Aorta (tissue), 5 donors: ENCODE measurements around the gene EGF. TPM values are rescaled to one million over a fixed set of nuclear protein-coding genes. Genes with fewer than 3 reads are reported as not detected.
"Not testable (repeated sequence)": the region's sequence is repeated elsewhere in the genome, so short reads cannot be mapped to it uniquely, and the experiment has no call there.

Source experiments
- ATAC-seq: fragments of 200-7000 bp; cut with Tn5 transposase; one replicate; pipeline ENCODE4 v1.9.1; 2022; ENCODE audit warnings: moderate library complexity; ENCODE audit not compliant: low FRiP score
- DNase-seq, 2 donors: peaks; one replicate each; pipeline ENCODE4 v3.0.0-alpha.2; 2020
- H3K27ac ChIP-seq, 2 donors: one replicate each; pipeline ENCODE4 v1.5.1; 2013; ENCODE audit warnings: low read length in 2 of 2, mild to moderate bottlenecking in 2 of 2, moderate library complexity in 2 of 2, control low read depth in 1 of 2, inconsistent platforms in 1 of 2, low read depth in 1 of 2
- H3K27me3 ChIP-seq, 2 donors: one replicate each; pipeline ENCODE4 v1.6.1; 2013; ENCODE audit warnings: control low read depth in 1 of 2, low read length in 1 of 2, mild to moderate bottlenecking in 1 of 2, moderate library complexity in 1 of 2; ENCODE audit not compliant: insufficient read depth in 2 of 2, control insufficient read depth in 1 of 2
- H3K36me3 ChIP-seq, 2 donors: one replicate each; pipeline ENCODE4 v1.6.1; 2013; ENCODE audit warnings: control low read depth in 1 of 2, low read length in 1 of 2, mild to moderate bottlenecking in 1 of 2; ENCODE audit not compliant: insufficient read depth in 2 of 2, control insufficient read depth in 1 of 2
- H3K4me1 ChIP-seq, 2 donors: one replicate each; pipeline ENCODE4 v1.6.1; 2013; ENCODE audit warnings: low read length in 2 of 2, control low read depth in 1 of 2, mild to moderate bottlenecking in 1 of 2, moderate library complexity in 1 of 2; ENCODE audit not compliant: insufficient read depth in 2 of 2, control insufficient read depth in 1 of 2
- H3K4me3 ChIP-seq, 2 donors: one replicate each; pipeline ENCODE4 v1.5.1; 2013; ENCODE audit warnings: low read length in 2 of 2, control low read depth in 1 of 2, mild to moderate bottlenecking in 1 of 2
- H3K9me3 ChIP-seq: one replicate; pipeline ENCODE4 v1.6.1; 2013; ENCODE audit warnings: mild to moderate bottlenecking, low read length; ENCODE audit not compliant: control insufficient read depth
- WGBS, 2 donors: extraction: QIAGEN DNeasy Blood & Tissue Kit; methylation state at CpG; one replicate each; pipeline ENCODE4 v1.1.7; 2013; 5-methylcytosine and 5-hydroxymethylcytosine counted together
- intact Hi-C, 2 donors: fragments of 100-400 bp; cut with DNase I; formaldehyde crosslinking; loops; one replicate each; pipeline versions ENCODE4 v1.14.2 to v1.15.0; 2022
- polyA plus RNA-seq, 2 donors: library from polyadenylated mRNA; stranded (reverse); fragments of 200-250 nt; gene quantifications; one replicate each; pipeline ENCODE4 v1.2.3, GENCODE V29; 2013
- total RNA-seq, 2 donors: library from RNA; stranded (reverse); fragmentation: NEBNext Ultra II Directional; extraction: Animal tissue kit (Norgen Biotek cat#: 25700); gene quantifications; one replicate each; pipeline ENCODE4 v1.2.1, GENCODE V29; 2021
- donor health status: healthy with polysubstance abuse.
- donor health status: Bipolar disorder and iron deficiency.
- donor health status: DM: no; HTN: no; CAD: no.
- donor health status: DM: no; HTN: no; CAD: no.
- donor health status: DM: yes; HTN: yes; CAD: no.

EGF gene
- total and polyA plus RNA-seq, 4 donors, result 0.29 to 3.4 (median 0.54) TPM; not detected in 1

- H3K9me3 ChIP-seq, result no peaks in the 10 kb centered on the region
- H3K27ac ChIP-seq, result no peak overlapping the region
- no peaks in the 10 kb centered on the region for H3K27me3 ChIP-seq
- intact Hi-C loops, result no loop called here
- no peak for ATAC-seq
- DNase-seq, result no peak
- H3K4me3 ChIP-seq, result no peak overlapping the region
- no peaks in the 10 kb centered on the region for H3K36me3 ChIP-seq
- WGBS, 2 donors, result 52 to 62% methylated on average over 1 of the region's 1 CpG
- H3K4me1 ChIP-seq, result no peaks in the 10 kb centered on the region
These were observed 33.4 kb downstream of the EGF start for GRCh38 chr4:109946120-109946519.

DNA sequence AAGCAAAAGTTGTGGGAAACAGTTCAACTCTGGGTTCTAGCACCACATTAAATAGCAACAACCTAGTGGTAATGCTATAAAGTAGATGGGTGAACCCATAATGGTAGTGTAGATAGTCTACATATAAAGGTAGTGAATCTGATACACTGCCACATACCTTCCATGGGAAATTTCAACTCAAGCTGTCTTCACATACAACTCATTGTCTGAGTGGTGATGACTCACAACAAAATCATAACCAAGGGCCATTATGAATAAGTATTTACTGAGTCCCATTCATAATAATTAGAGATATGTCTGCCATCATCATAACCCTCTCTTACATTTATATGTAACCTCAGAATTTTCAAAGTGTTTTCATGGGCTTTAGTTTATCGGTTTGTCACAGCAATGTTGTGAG is 34.8 kb downstream of the EGF start:
- DNase-seq (no peak), ATAC-seq (no peak)

DNA sequence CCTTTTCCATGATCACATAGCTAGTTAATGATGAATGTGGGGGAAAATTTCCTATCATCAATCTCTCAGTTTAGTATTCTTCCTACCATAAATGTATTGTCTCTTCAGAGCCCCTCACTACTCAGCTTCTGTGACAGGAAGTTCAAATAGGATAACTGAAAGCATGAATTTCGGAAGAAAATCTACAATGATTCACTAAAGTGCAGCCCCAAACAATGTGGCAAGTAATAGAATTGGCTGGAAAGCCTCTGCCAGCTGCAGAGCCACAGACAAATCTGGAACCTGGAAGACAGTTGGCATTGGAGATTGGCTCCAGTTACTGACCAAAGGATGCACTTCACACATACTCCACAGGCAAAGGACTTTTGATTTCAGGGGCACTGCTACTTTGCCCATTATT is 35.2 kb downstream of the EGF start:
- H3K27ac ChIP-seq, result no peak overlapping the region
- no peaks in the 10 kb centered on the region for H3K4me1 ChIP-seq
- intact Hi-C loops, result no loop called here
- no peak for DNase-seq
- WGBS, 2 donors, result 35 to 40% methylated on average over 1 of the region's 1 CpG
- ATAC-seq, result no peak
- no peaks in the 10 kb centered on the region for H3K36me3 ChIP-seq
- H3K4me3 ChIP-seq, result no peak overlapping the region
- H3K27me3 ChIP-seq, result no peaks in the 10 kb centered on the region
- H3K9me3 ChIP-seq, result no peaks in the 10 kb centered on the region

More for the DNA sequence above, 34.8 kb downstream of the EGF start:
- intact Hi-C loops, result no loop called here
- H3K36me3 ChIP-seq, result no peaks in the 10 kb centered on the region
- no peaks in the 10 kb centered on the region for H3K27me3 ChIP-seq
- H3K27ac ChIP-seq, result no peak overlapping the region
- H3K4me3 ChIP-seq, result no peak overlapping the region
- H3K4me1 ChIP-seq, result no peaks in the 10 kb centered on the region
- WGBS, 2 donors, result 97 to 98% methylated on average over 1 of the region's 1 CpG
- no peaks in the 10 kb centered on the region for H3K9me3 ChIP-seq

- H3K9me3 ChIP-seq, H3K36me3 ChIP-seq, H3K27me3 ChIP-seq, H3K4me1 ChIP-seq, ATAC-seq, H3K27ac ChIP-seq, DNase-seq, H3K4me3 ChIP-seq, intact Hi-C loops: not testable (repeated sequence)
- 89 to 90% methylated on average over 9 of the region's 9 CpGs for WGBS, 2 donors
These were observed 36.5 kb downstream of the EGF start for GRCh38 chr4:109949099-109949718.

DNA sequence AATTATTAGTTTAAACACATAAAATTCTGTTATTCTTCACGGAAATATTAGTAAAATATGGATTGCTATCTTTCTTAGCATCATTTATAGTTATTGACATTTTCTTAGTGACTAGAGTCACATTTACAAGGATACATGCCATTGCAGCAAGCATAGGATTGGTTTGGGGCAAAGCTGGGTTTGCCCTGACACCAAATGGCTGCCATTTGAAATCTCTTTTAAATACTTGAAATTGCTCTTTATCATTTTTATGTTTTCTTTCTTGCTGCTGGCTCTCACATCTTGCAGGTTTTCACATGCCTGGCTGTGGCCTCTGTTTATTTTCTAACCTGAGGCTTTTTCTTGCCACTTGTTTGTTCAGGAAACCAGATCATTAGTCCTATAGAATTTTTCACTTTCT is 39.9 kb downstream of the EGF start:
- intact Hi-C loops, result no loop called here
- no peak overlapping the region for H3K27ac ChIP-seq
- DNase-seq (no peak), ATAC-seq (no peak)
- no peak overlapping the region for H3K4me3 ChIP-seq
- no peaks in the 10 kb centered on the region for H3K27me3 ChIP-seq
- no peaks in the 10 kb centered on the region for H3K36me3 ChIP-seq
- H3K4me1 ChIP-seq, result no peaks in the 10 kb centered on the region
- WGBS, 2 donors, result 64 to 79% methylated on average over 1 of the region's 1 CpG
- H3K9me3 ChIP-seq, result no peaks in the 10 kb centered on the region

DNA sequence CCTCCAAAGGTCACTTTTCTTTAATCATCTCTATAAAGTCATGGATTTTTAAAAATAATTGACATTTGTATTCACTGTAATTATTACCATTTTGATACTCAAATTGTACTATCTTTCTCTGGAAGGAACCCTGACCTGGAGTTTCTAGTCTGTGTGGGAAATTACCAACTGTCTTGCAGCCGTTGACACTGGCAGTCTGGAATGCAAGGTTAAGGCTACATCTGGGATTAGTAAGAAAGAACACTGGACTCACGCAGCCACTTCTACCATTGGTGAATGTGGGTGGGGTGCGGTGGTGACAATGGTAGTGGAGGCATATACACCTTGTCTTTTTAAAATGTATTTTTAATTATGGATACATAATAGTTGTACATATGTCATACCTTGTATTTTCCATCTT is 40.9 kb downstream of the EGF start:
- Histone ChIP-seq H3K36me3 (no peaks in the 10 kb centered on the region), H3K4me1 (no peaks in the 10 kb centered on the region), H3K27ac (no peak overlapping the region), H3K9me3 (no peaks in the 10 kb centered on the region), H3K4me3 (no peak overlapping the region), H3K27me3 (no peaks in the 10 kb centered on the region)
- ATAC-seq (no peak), DNase-seq (no peak)
- 59 to 60% methylated on average over 3 of the region's 3 CpGs for WGBS, 2 donors
- intact Hi-C loops, result no loop called here

DNA sequence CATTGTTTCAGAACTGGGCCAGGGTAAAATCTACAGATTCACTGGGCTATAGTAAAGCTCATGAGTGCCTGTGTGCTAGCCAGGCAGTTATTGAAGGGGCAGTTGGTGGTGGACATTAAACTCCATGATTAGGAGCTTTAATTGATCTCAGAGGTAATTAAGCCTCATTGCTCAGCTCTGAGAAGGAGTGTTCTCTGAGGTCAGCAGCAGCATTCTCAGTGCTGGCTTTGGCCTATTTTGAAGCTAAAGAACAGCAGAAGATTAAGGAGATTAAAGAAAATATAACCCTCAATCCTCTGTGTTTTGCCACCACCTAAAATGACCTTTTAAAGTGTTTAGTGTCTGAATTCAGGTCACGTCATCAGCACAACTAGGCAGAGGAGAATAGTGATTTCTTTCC is 42.5 kb downstream of the EGF start:
- Histone ChIP-seq H3K36me3 (no peaks in the 10 kb centered on the region), H3K4me1 (no peaks in the 10 kb centered on the region), H3K9me3 (no peaks in the 10 kb centered on the region), H3K27me3 (no peaks in the 10 kb centered on the region), H3K4me3 (no peak overlapping the region), H3K27ac (no peak overlapping the region)
- WGBS, 2 donors, result 74 to 81% methylated on average over 1 of the region's 1 CpG
- ATAC-seq (no peak), DNase-seq (no peak)
- intact Hi-C loops, result no loop called here

- Histone ChIP-seq H3K4me3 (no peak overlapping the region), H3K27me3 (no peaks in the 10 kb centered on the region), H3K27ac (no peak overlapping the region), H3K36me3 (no peaks in the 10 kb centered on the region), H3K9me3 (no peaks in the 10 kb centered on the region), H3K4me1 (no peaks in the 10 kb centered on the region)
- ATAC-seq, result no peak
- no peak for DNase-seq
- intact Hi-C loops, result no loop called here
- WGBS, 2 donors, result 79 to 87% methylated on average over 2 of the region's 2 CpGs
These were observed 44.5 kb downstream of the EGF start for GRCh38 chr4:109957227-109957626.

DNA sequence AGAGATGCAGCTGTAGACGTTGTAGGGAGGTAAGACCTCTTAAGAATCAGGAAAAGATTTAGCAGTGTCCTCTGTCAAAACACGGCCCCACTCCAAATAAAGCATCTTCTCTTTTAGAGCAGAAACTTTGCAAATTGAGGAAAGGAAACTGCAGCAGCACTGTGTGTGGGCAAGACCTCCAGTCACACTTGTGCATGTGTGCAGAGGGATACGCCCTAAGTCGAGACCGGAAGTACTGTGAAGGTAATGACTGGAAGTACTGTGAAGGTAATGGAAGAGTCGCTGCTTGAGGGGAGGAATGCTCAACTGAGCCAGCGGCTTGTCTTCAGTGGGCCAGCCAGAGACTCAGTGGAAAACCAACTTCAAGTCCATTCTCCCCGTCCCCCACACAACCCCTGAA is 46.5 kb downstream of the EGF start:
- H3K9me3 ChIP-seq, result no peaks in the 10 kb centered on the region
- WGBS, 2 donors, result 86 to 90% methylated on average over 8 of the region's 8 CpGs
- H3K27ac ChIP-seq, result no peak overlapping the region
- no peak overlapping the region for H3K4me3 ChIP-seq
- no peak for ATAC-seq
- intact Hi-C loops, result no loop called here
- no peaks in the 10 kb centered on the region for H3K4me1 ChIP-seq
- no peaks in the 10 kb centered on the region for H3K27me3 ChIP-seq
- no peak for DNase-seq
- no peaks in the 10 kb centered on the region for H3K36me3 ChIP-seq
